ENCODE results near the gene AMACR. TPM values are rescaled to one million over a fixed set of nuclear protein-coding genes. Genes with fewer than 3 reads are reported as not detected.
A peak's percentile ranks its signal among the peaks of the same experiment; 100 is the strongest.

Gene AMACR
- total and polyA plus RNA-seq, 7 experiments from 2014 or later = 2.7 to 12.0 (median 8.2) TPM

DNA sequence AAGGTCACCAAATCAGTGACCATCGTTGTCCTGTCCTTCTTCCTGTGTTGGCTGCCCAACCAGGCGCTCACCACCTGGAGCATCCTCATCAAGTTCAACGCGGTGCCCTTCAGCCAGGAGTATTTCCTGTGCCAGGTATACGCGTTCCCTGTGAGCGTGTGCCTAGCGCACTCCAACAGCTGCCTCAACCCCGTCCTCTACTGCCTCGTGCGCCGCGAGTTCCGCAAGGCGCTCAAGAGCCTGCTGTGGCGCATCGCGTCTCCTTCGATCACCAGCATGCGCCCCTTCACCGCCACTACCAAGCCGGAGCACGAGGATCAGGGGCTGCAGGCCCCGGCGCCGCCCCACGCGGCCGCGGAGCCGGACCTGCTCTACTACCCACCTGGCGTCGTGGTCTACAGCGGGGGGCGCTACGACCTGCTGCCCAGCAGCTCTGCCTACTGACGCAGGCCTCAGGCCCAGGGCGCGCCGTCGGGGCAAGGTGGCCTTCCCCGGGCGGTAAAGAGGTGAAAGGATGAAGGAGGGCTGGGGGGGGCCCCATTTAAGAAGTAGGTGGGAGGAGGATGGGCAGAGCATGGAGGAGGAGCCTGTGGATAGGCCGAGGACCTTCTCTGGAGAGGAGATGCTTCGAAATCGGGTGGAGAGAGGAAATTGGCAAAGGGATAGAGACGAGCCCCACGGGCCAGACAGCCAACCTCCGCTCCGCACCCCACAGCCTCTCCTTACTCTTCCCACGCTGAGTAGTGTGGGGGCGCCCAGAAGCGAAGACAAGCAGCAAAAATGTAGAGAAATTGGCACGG, 69.9 kb downstream of the AMACR start:
- peaks cover 0 to 4% (median 0%) of the 10 kb centered on the region in 7 donors for H3K4me1 Mint-ChIP-seq
- H3K27me3 Mint-ChIP-seq = peaks cover 67 to 81% (median 72%) of the 10 kb centered on the region in 5 donors
- H3K9me3 ChIP-seq (ENCODE audit: control insufficient read depth in 2 of 3, low read length in 3 of 3) = no peaks in the 10 kb centered on the region
- ATAC-seq = no peak
- peak overlapping the region in 1 of 10 donors; percentile 58 for H3K4me3 Mint-ChIP-seq
- peaks cover 0 to 11% of the 10 kb centered on the region in 2 donors for H3K27me3 ChIP-seq (ENCODE audit: control insufficient read depth in 2 of 2, insufficient read depth in 2 of 2, low read length in 2 of 2)
- CTCF ChIA-PET = no interaction called here
- no peaks in the 10 kb centered on the region for H3K4me1 ChIP-seq (ENCODE audit: control insufficient read depth in 2 of 2, insufficient read depth in 2 of 2, low read length in 2 of 2)
- no peak overlapping the region for H3K4me3 ChIP-seq (ENCODE audit: low read length)
- H3K36me3 ChIP-seq (ENCODE audit: control insufficient read depth in 2 of 3, insufficient read depth in 3 of 3, low read length in 3 of 3) = no peaks in the 10 kb centered on the region
- intact Hi-C loops (cut with micrococcal nuclease) = loop anchor here (10.0 kb wide), 2 partner anchors 203 to 1223 kb away; partner anchors contain the start of gene NPR3 (in 1 of the 2)
- H3K27ac ChIP-seq (ENCODE audit: low read depth, low read length) = no peak overlapping the region
- peaks cover 0 to 5% (median 0%) of the 10 kb centered on the region in 11 donors for H3K9me3 Mint-ChIP-seq
- no peak for DNase-seq
- H3K27ac Mint-ChIP-seq = no peak overlapping the region
- H3K36me3 Mint-ChIP-seq = no peaks in the 10 kb centered on the region
- POLR2A ChIA-PET = no interaction called here

GRCh38 chr5:33937017-33937706, 70.7 kb downstream of the AMACR start:
- peak overlapping the region in 1 of 10 donors; percentile 15 for H3K4me3 Mint-ChIP-seq
- ATAC-seq (no peak), DNase-seq (no peak)
- CTCF ChIA-PET = interaction anchor here (3.4 kb wide), 1 partner anchor 348 kb away, joined by 17 read pairs; no protein-coding TSS in a partner anchor
- intact Hi-C loops (cut with micrococcal nuclease) = loop anchor here (10.0 kb wide), 2 partner anchors 202 to 1222 kb away; partner anchors contain the start of gene NPR3 (in 1 of the 2)
- Histone ChIP-seq H3K9me3 (ENCODE audit: control insufficient read depth in 2 of 3, low read length in 3 of 3) (no peaks in the 10 kb centered on the region), H3K4me3 (ENCODE audit: low read length) (no peak overlapping the region), H3K36me3 (ENCODE audit: control insufficient read depth in 2 of 3, insufficient read depth in 3 of 3, low read length in 3 of 3) (no peaks in the 10 kb centered on the region), H3K27ac (ENCODE audit: low read depth, low read length) (no peak overlapping the region), H3K27me3 (ENCODE audit: control insufficient read depth in 2 of 2, insufficient read depth in 2 of 2, low read length in 2 of 2) (peaks cover 0 to 11% of the 10 kb centered on the region in 2 donors), H3K4me1 (ENCODE audit: control insufficient read depth in 2 of 2, insufficient read depth in 2 of 2, low read length in 2 of 2) (no peaks in the 10 kb centered on the region)
- POLR2A ChIA-PET = no interaction called here
- H3K36me3 Mint-ChIP-seq = no peaks in the 10 kb centered on the region
- peaks cover 0 to 4% (median 0%) of the 10 kb centered on the region in 7 donors for H3K4me1 Mint-ChIP-seq
- peaks cover 0 to 5% (median 0%) of the 10 kb centered on the region in 11 donors for H3K9me3 Mint-ChIP-seq
- no peak overlapping the region for H3K27ac Mint-ChIP-seq
- peaks cover 63 to 80% (median 68%) of the 10 kb centered on the region in 5 donors for H3K27me3 Mint-ChIP-seq

DNA sequence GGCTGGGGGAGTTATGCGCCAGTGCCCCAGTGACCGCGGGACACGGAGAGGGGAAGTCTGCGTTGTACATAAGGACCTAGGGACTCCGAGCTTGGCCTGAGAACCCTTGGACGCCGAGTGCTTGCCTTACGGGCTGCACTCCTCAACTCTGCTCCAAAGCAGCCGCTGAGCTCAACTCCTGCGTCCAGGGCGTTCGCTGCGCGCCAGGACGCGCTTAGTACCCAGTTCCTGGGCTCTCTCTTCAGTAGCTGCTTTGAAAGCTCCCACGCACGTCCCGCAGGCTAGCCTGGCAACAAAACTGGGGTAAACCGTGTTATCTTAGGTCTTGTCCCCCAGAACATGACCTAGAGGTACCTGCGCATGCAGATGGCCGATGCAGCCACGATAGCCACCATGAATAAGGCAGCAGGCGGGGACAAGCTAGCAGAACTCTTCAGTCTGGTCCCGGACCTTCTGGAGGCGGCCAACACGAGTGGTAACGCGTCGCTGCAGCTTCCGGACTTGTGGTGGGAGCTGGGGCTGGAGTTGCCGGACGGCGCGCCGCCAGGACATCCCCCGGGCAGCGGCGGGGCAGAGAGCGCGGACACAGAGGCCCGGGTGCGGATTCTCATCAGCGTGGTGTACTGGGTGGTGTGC, 71.4 kb downstream of the AMACR start, which contains the start of gene RXFP3:
Gene RXFP3 (plus strand): TSS at position 6 of the 636 bp plus-strand sequence. CDS start 355 bp downstream, at position 361.
- POLR2A ChIA-PET = no interaction called here
- CTCF ChIA-PET = interaction anchor here (2.5 to 3.4 kb wide), 2 partner anchors 348 to 501 kb away, joined by 14 to 17 read pairs; no protein-coding TSS in a partner anchor
- Histone ChIP-seq H3K27ac (ENCODE audit: low read depth, low read length) (no peak within 1 kb of the TSS), H3K36me3 (ENCODE audit: control insufficient read depth in 2 of 3, insufficient read depth in 3 of 3, low read length in 3 of 3) (no peaks in the 10 kb centered on the region), H3K9me3 (ENCODE audit: control insufficient read depth in 2 of 3, low read length in 3 of 3) (no peaks in the 10 kb centered on the region), H3K4me1 (ENCODE audit: control insufficient read depth in 2 of 2, insufficient read depth in 2 of 2, low read length in 2 of 2) (no peaks in the 10 kb centered on the region), H3K4me3 (ENCODE audit: low read length) (no peak within 1 kb of the TSS), H3K27me3 (ENCODE audit: control insufficient read depth in 2 of 2, insufficient read depth in 2 of 2, low read length in 2 of 2) (peaks cover 0 to 11% of the 10 kb centered on the region in 2 donors)
- no peaks in the 10 kb centered on the region for H3K36me3 Mint-ChIP-seq
- peak within 1 kb of the TSS in 6 of 10 donors; percentile 15 to 53 (median 45) for H3K4me3 Mint-ChIP-seq
- H3K27ac Mint-ChIP-seq = peak within 1 kb of the TSS in 2 of 9 donors; percentile 50 to 67
- peaks cover 63 to 85% (median 68%) of the 10 kb centered on the region in 5 donors for H3K27me3 Mint-ChIP-seq
- ATAC-seq = no peak
- intact Hi-C loops (cut with micrococcal nuclease) = loop anchor here (10.0 kb wide), 2 partner anchors 202 to 1222 kb away; partner anchors contain the start of gene NPR3 (in 1 of the 2)
- no peak for DNase-seq
- H3K9me3 Mint-ChIP-seq = peaks cover 0 to 3% (median 0%) of the 10 kb centered on the region in 11 donors
- H3K4me1 Mint-ChIP-seq = peaks cover 0 to 4% (median 0%) of the 10 kb centered on the region in 7 donors

Other genes starting within 250 kb of the AMACR start
- gene ADAMTS12, start 116.1 kb downstream of the AMACR start, total RNA-seq = not detected
- gene ADAMTS12, start 116.1 kb downstream of the AMACR start, polyA plus RNA-seq = not detected
- gene RXFP3, start 71.7 kb downstream of the AMACR start, total RNA-seq = not detected
- not detected for gene RXFP3, start 71.7 kb downstream of the AMACR start, polyA plus RNA-seq
- gene SLC45A2, start 23.4 kb downstream of the AMACR start, total RNA-seq = under 1 TPM in 2 of 5 experiments, not detected in 3; 0.17 to 0.40 TPM
- not detected for gene SLC45A2, start 23.4 kb downstream of the AMACR start, polyA plus RNA-seq
- gene C1QTNF3, start 35.2 kb upstream of the AMACR start, total RNA-seq = 1 to 10 TPM; 5.5 to 8.8 (median 6.2) TPM
- under 1 TPM; 0.32 to 0.52 TPM for gene C1QTNF3, start 35.2 kb upstream of the AMACR start, polyA plus RNA-seq